Measurements from ENCODE around the gene NELFB.

NELFB gene

DNA sequence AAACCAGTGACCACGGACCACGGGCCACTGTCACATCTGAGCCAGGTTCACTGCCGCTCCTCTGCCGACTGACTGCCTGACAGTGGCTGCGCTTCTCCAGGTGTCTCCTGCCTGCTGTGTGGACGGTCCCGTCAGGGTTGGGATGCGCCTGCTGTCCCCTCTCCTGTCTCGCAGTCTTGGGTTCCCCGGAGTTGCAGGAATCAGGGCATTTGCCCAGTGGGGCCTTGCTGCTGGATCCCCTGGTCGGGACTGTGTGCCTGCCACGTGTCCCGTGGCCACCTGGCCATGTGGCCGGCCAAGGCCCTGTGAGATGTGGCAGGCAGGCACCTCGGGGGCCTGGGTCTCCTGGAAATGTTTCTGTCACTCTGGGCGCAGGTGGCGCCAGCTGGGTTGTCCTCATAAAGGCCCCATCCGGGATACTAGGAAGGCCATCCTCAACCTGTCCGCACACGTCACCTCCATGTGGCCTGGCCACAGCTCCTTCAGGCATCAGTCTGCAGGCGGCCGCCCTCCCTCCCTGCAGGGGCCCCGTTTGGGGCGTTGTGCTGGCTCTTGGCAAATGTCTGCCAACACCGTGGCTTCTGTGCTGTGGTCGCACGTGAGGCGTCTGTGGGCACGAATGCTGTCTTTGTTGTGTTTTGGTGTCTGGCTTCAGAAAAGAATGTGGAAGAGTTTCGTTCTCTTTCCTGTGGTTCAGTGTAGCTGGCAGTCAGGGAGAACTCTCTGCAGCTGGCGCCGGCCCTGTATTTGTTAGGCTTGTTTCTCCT, 16.0 kb downstream of the NELFB start:
- DNase-seq = peak; percentile 67

- no peak for DNase-seq
These were observed 16.6 kb downstream of the NELFB start for GRCh38 chr9:137271696-137272076.

DNA sequence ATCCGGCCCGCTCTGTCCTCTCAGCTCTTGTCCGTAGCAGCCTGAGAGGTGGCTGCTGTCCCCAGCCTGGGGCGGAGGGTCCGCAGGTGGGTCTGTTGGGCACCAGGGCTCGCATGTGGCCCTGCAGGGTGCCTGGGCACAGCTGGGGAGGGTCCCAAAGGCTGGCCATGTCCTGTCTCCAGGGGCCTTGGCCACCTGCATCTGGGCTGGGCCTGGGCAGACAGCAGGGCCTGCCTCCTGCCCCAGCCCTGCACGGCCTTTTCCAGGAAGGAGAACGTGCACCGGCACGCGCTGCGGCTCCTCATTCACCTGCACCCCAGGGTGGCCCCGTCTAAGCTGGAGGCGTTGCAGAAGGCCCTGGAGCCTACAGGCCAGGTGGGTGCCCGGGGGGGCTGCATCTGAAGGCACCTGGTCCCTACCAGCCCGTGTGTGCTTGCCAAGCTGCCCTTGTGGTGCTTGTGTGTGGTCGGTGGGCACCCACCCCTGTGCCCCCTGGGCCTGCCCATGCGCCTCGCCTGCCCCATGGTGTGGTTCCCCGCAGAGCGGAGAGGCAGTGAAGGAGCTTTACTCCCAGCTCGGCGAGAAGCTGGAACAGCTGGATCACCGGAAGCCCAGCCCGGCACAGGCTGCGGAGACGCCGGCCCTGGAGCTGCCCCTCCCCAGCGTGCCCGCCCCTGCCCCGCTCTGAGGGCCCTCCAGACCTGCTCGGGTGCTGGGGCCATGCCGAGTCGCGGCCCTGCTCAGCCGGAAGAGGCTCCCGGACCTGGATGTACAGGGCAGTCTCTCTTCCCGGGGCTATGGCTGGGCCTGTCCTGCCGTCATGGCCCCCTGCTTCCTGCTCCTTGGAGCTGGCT, 17.3 kb downstream of the NELFB start:
- DNase-seq = no peak

- DNase-seq = no peak
These were observed 18.0 kb downstream of the NELFB start for GRCh38 chr9:137273095-137273490.

- no peak for DNase-seq
These were observed 18.6 kb downstream of the NELFB start for GRCh38 chr9:137273611-137274320.

DNA sequence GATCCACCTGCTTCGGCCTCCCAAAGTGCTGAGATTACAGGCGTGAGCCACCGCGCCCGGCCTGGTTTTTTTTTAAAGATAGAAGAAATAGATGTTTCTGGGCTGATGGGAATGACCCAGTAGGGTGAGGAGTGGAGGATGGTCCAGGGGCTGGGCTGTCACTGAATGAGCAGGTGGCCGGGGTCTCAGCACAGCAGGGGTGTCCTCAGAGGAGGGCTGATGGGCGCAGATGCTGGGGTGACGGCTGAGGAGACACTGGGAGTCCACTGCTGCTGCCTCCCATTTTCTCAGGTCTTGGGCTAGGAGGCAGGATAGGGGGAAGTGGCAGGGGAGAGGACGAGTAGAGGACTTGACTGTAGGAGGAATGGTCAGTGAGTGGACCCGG, 20.1 kb downstream of the NELFB start:
- DNase-seq = no peak

DNA sequence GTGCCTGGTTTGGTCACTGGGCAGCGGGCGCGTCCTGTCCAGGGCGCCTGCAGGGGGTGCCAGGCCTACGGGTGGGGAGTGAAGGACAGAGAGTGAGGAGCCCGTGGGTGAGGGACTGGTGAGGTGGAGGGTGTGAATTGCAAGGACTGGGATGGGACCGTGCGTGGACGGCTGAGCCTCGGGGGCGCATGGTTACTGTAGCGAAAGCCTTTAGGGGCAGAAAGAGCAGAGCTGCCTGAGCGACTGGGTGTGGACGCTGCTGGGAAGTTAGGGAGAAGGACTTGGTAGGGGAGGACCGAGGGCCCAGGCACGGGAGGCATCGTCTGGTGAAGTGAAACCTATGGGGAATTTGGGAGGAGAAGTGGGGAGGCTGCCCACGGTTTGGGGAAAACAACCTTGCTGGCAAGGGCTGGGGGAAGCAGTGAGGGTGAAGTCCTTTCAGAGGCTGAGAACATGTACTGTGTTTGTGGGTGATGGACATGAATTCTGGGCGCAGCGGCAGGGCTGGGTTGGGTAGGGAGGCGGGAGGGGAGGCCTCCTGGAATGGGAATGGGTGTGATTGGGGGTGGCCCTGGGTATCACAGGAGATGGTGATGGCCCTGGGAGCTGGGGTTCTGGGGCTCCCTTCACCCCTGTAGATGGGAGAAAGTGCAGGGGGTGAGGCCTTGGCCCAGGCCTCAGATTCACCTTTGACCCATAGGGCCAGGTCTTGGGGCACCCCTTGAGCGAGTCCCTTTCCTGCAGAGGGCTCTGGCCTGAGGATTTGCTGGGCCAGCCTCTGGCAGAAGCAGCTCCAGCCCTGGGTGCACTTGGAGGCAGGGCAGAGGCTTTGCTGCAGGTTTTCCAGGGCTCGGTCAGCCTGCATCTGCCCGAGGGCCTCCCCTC, 20.7 kb downstream of the NELFB start:
- DNase-seq = no peak

GRCh38 chr9:137276473-137277328, 21.6 kb downstream of the NELFB start:
- peak; percentile 67 for DNase-seq

DNA sequence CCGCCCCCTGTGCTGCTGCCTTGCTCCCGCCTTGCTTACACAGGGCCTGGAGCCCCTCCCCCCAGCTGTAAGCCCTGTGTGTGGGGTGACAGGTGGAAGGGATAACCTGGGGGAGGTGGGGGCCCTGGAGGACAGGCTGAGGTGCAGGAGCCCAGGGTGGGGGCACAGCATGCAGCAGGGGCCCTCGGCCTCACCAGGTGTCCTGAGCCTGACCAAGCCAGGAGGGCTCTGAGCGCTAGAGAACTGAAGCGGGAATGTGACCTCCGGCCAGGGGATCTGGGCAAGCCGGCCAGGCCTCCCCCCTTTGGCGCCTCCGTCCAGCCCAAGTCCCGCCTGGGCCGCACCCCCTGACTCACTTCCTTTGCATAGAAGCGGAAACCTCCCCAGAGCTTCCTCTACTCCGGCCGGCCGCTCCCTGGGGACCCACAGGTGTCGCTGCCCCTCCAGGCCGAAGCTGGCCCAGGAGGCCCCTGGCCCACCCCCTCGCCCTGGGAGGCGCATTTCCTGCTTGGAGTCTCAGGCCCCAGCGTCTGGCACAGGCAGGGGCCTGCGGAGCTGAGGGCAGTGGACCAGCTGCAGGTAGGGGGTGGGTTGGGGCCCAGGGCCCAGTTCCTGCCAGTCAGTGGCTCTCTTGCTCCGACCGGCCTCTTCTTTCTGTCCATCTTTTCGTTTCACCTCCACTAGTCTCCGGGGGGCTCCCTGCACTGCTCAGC, 22.4 kb downstream of the NELFB start, which contains the start of gene TOR4A:
TSS of gene TOR4A (plus strand) at position 398 of the 713 bp plus-strand sequence. CDS start 964 bp downstream, outside the sequence.
- peak; percentile 83 for DNase-seq

- DNase-seq = peak; percentile 49
These were observed 23.1 kb downstream of the NELFB start for GRCh38 chr9:137278061-137278701.

DNA sequence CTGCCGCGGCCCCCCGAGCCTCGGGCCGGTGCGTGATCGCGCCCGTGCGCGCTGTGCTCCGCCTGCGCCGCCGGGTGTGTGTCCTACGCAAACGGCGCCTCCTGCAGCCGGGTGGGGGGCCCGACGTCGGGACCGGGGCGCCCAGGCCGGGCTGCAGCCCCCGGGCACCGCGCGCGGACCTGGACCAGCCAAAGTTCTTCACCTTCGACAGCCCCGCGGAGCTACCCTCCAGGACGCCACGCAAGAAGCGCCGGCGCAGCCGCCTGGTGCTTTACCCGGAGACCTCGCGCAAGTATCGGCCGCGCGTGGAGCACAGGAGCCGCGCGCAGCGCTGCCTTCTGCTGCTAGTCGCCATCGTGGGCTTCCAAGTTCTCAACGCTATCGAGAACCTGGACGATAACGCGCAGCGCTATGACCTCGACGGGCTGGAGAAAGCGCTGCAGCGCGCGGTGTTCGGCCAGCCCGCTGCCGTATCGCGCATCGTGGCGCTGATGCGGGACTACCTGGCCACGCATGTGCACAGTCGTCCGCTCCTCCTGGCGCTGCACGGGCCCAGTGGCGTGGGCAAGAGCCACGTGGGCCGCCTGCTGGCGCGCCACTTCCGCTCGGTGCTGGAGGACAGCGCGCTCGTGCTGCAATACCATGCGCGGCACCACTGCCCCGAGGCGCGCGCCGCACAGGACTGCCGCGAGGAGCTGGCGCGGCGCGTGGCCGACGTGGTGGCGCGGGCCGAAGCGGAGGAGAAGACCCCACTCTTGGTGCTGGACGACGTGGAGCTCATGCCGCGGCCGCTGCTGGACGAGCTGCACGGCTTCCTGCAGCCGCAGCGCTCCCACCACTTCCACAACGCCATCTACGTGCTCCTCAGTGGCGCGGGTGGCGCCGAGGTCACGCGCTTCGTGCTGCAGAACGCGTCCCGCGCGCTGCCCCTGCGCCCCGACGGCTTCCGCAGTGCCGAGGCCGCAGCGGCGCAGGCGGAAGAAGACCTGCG, 23.9 kb downstream of the NELFB start:
- DNase-seq = no peak

DNA sequence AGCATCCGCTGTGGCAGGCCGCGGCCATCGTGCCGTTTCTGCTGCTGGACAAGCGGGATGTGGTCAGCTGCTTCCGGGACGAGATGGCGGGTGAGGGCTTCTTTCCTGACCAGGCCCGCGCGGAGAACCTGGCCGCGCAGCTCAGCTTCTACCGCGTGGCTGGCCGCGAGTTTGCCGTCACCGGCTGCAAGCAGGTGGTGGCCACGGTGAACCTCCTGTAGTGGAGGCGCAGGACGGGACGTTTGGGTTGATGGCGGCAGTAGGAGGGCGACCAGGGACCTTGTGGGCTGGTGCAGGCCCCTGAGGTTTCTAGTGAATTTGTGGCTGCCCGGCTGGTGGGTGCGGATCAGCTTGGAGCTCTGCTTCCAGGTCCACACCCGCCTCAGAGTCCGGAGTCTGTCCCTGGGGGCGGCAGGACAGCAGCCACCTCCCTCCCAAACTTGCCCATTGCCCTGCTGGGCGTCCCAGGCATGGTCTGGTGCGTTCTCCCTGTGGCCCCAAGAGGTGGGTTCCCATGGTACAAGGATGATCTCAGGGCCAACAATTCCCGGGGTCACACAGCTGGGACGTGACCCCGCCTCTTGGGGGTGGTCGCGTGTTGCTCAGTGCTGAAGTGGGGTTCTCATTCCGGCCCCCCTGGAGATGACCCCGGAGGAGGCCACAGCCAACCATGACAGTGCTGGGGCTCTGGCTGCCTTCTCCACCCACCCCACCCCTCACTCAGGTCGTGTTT, 24.8 kb downstream of the NELFB start:
- DNase-seq = no peak

DNA sequence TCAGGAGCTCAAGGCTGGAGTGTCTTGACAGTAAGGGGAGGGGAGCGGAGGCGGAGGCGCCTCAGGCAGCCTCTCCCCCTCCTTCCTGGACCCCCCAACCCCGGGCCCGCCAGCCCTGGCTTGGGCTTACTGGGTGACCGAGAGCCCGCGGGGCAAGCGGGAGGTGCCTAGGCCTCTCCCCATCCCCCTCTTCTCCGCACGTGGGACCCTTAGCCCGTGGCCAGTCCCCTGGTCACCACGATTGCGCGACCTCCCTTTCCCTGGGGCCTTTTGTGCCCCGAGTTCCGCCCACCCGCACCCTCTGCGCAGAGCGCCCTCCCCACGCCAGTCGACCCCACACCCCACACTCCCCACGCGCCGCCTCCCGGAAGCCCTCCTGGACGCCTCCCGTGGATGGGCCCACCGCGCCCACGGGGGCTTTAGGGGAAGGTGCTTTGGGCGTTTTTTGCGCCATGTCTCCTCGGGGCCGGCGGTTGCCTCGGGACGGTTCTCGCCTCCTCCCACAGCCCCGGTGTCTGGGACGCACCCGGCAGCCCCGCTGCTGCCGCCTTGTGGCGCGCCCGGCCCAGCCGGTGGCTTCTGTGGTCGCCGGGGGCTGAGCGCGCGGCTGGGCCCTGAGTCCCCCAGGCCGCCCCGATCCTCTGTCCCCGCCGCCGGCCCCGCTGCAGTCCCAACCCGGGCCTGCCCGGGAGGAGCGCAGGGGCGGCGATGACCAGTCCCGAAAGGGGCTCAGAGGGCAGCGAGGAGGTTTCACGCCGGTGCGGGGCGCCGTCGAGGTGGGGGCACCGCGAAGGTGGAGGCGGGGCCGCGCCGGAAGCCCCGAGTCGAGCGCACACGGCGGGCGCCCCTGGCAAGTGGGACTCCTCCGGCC, 25.6 kb downstream of the NELFB start:
- DNase-seq = no peak

DNA sequence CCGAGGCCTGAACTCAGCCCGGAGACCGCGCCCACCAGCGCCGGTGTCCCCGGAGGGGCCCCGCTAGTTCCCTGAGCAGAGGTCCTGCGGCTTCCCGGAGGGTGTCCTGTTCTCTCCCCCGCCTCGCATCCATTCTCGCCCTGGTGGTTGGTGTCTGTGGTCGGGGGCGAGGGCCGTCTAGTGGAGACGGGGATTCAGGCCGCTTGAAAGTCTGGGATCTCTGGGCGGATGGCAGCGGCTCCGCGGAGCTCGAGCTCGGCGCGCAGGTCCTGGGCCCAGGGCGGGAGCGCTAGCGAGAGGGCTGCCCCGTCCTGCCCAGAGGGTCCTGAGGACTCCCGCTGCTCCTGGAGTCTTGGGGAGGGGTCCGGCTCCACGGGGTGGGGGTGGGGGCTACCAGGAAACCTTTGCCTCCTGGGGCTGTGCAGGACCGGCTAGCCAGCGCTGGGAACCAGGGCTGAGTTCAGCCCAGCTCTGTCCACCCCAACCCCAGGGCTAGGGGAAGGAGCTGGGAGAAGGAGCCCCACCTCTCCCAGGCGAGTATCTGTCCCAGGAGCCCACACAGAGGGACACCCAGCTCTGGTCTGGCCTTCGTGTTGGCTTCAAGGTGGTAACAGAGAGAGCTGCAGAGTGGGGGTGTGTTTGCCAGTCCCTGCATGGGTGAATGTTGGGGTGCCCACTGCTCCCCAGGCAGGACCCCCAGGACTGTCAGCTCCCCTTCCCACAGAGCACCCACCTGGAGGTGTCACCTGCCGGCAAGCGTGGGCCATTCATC, 26.4 kb downstream of the NELFB start:
- DNase-seq = no peak

- peak; percentile 21 for DNase-seq
These were observed 31.9 kb downstream of the NELFB start for GRCh38 chr9:137286975-137287383.

DNA sequence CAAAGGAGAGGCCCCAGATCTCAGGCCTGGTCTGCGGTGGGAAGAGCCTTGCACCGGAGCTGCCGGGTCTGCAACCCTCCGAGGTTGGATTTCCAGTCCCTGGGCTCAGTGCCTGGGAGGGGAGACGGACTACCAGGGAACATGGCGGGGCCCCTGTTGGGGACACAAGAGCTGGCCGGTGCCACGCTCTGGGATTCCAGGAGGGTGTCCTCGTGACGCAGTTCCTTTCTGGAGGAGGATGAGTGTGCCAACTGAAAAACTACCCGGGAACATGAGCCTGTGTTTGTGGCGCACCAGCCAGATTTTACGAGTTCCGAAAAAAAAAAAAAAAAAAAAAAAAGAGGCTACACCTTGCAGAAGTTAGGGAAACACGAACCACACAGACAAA, 38.0 kb downstream of the NELFB start:
- DNase-seq = no peak
